Neural crest cell (in vitro differentiated cells): ENCODE data around the gene SLC5A1. TPM values are rescaled to one million over a fixed set of nuclear protein-coding genes. Genes with fewer than 3 reads are reported as not detected.

Source experiments
- DNase-seq: peaks from one replicate; pipeline ENCODE4 v3.0.0; 2021; ENCODE audit warnings: low read depth, mixed read lengths, low spot score
- H3K27ac Mint-ChIP-seq: one replicate; pipeline ENCODE4 v1.8.0; 2021; ENCODE audit warnings: mild to moderate bottlenecking, mixed read lengths; ENCODE audit not compliant: unreplicated experiment
- H3K27me3 Mint-ChIP-seq: 2 replicates; pipeline ENCODE4 v1.8.0; 2021; ENCODE audit warnings: low read depth, mild to moderate bottlenecking, mixed read lengths
- H3K36me3 Mint-ChIP-seq: 2 replicates; pipeline ENCODE4 v1.8.0; 2021; ENCODE audit warnings: low read depth, mild to moderate bottlenecking, mixed read lengths
- H3K4me1 Mint-ChIP-seq: 2 replicates; pipeline ENCODE4 v1.8.0; 2021; ENCODE audit warnings: mixed read lengths
- H3K4me3 Mint-ChIP-seq: one replicate; pipeline ENCODE4 v1.8.0; 2021; ENCODE audit warnings: mild to moderate bottlenecking, mixed read lengths
- H3K9me3 Mint-ChIP-seq: 2 replicates; pipeline ENCODE4 v1.8.0; 2021; ENCODE audit warnings: mixed read lengths
- CTCF ChIP-seq: fragments of 200-600 bp; sonication (generic); conservative IDR thresholded peaks from 2 replicates; pipeline ENCODE4 v1.5.0; 2021; ENCODE audit warnings: antibody characterized with exemption, mild to moderate bottlenecking
- long read RNA-seq: library from polyadenylated mRNA; unstranded; transcript quantifications from one replicate; pipeline ENCODE4 v2.0.0, GENCODE V29; 2020
- total RNA-seq: library from RNA; stranded (reverse); gene quantifications from 2 replicates; pipeline ENCODE4 v1.2.1, GENCODE V29; 2021

Gene SLC5A1
- not detected in 2 replicates for total RNA-seq
- long read RNA-seq = 0 reads

- Mint-ChIP-seq H3K4me1 (no peaks in the 10 kb centered on the region), H3K27me3 (peaks cover 21% of the 10 kb centered on the region), H3K27ac (no peak within 1 kb of the TSS), H3K9me3 (no peaks in the 10 kb centered on the region), H3K4me3 (no peak within 1 kb of the TSS), H3K36me3 (no peaks in the 10 kb centered on the region)
- DNase-seq = no peak
- TF ChIP-seq CTCF = no peak
Observed at GRCh38 chr22:32042924-32043323, at the start of gene SLC5A1. TSS of gene SLC5A1 (plus strand) at chr22:32043261. CDS start at chr22:32043282, 21 bp downstream.

- Mint-ChIP-seq H3K9me3 (no peaks in the 10 kb centered on the region), H3K27me3 (peaks cover 32% of the 10 kb centered on the region), H3K27ac (no peak overlapping the region), H3K36me3 (no peaks in the 10 kb centered on the region), H3K4me3 (no peak overlapping the region), H3K4me1 (no peaks in the 10 kb centered on the region)
- TF ChIP-seq CTCF = peak; percentile 50
- no peak for DNase-seq
Observed at GRCh38 chr22:31995046-31995445, 48.0 kb upstream of the SLC5A1 start.

- peaks cover 33% of the 10 kb centered on the region for H3K27me3 Mint-ChIP-seq
- H3K4me1 Mint-ChIP-seq = no peaks in the 10 kb centered on the region
- no peaks in the 10 kb centered on the region for H3K9me3 Mint-ChIP-seq
- no peak for DNase-seq
- H3K36me3 Mint-ChIP-seq = no peaks in the 10 kb centered on the region
- no peak overlapping the region for H3K4me3 Mint-ChIP-seq
- no peak overlapping the region for H3K27ac Mint-ChIP-seq
- TF ChIP-seq CTCF = no peak
Observed at GRCh38 chr22:31995807-31996206, 47.3 kb upstream of the SLC5A1 start.

GRCh38 chr22:31998784-31999385, 44.2 kb upstream of the SLC5A1 start:
- Mint-ChIP-seq H3K27ac (no peak overlapping the region), H3K9me3 (peaks cover 5% of the 10 kb centered on the region), H3K36me3 (no peaks in the 10 kb centered on the region), H3K4me1 (no peaks in the 10 kb centered on the region), H3K4me3 (no peak overlapping the region), H3K27me3 (peaks cover 38% of the 10 kb centered on the region)
- TF ChIP-seq CTCF = no peak
- no peak for DNase-seq

- no peaks in the 10 kb centered on the region for H3K36me3 Mint-ChIP-seq
- TF ChIP-seq CTCF = no peak
- H3K27me3 Mint-ChIP-seq = peaks cover 42% of the 10 kb centered on the region
- H3K27ac Mint-ChIP-seq = no peak overlapping the region
- DNase-seq = no peak
- H3K4me1 Mint-ChIP-seq = no peaks in the 10 kb centered on the region
- H3K4me3 Mint-ChIP-seq = no peak overlapping the region
- peaks cover 5% of the 10 kb centered on the region for H3K9me3 Mint-ChIP-seq
Observed at GRCh38 chr22:32000181-32000580, 42.9 kb upstream of the SLC5A1 start.
